Measurements from ENCODE around the gene TMEM231. TPM values are rescaled to one million over a fixed set of nuclear protein-coding genes. Genes with fewer than 3 reads are reported as not detected.
"Not testable (repeated sequence)": the region's sequence is repeated elsewhere in the genome, so short reads cannot be mapped to it uniquely, and the experiment has no call there.

TMEM231 gene
- polyA plus RNA-seq, 3 donors = 0.27 to 0.75 (median 0.72) TPM

- WGBS (ENCODE audit: insufficient coverage) = 92% methylated on average over 3 of the region's 4 CpGs
- Mint-ChIP-seq H3K27ac (peak overlapping the region in 1 of 7 donors; percentile 79), H3K27me3 (ENCODE audit: low read depth in 3 of 3) (peaks cover 2 to 8% (median 3%) of the 10 kb centered on the region in 3 donors)
Measured at GRCh38 chr16:75502916-75503605, 53.0 kb downstream of the TMEM231 start.

DNA sequence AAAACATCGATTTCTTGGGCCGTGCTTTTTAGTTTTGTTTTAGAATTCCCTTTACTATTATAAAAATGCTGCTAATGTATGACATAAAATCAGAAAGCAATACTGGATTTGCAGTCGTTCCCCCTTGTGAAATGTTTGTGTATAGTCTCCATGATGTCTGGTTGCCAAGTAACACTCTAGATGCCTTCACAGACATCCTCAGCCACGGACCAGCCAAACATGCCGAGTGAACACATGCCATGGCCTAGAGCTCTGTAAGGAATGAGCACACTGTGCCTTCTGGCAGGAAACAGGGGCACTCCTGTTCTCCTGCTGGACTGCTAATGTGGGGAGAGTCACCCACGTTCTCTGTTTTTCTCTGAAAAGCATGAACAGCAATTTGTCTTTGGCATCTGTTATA is 54.2 kb downstream of the TMEM231 start:
- H3K9me3 Mint-ChIP-seq; H3K4me3 ChIP-seq (replicated peaks in 1 of 3; ENCODE audit: low read depth in 2 of 3, low read length in 3 of 3); DNase-seq; H4K20me1 ChIP-seq (ENCODE audit: insufficient read depth, low read length); H3K4me2 ChIP-seq (replicated peaks; ENCODE audit: extremely low read depth, low read length, poor library complexity, severe bottlenecking); H2AFZ ChIP-seq (ENCODE audit: insufficient read depth, low read depth, low read length, poor library complexity, severe bottlenecking); H3K4me3 Mint-ChIP-seq; H3K9me3 ChIP-seq (replicated peaks in 1 of 2; ENCODE audit: control insufficient read depth in 1 of 2, insufficient read depth in 1 of 2, low read length in 2 of 2); H3K79me2 ChIP-seq (ENCODE audit: insufficient read depth, low read length); H3K27ac ChIP-seq (ENCODE audit: low read depth in 1 of 2, low read length in 2 of 2); H3K36me3 ChIP-seq (replicated peaks in 1 of 2; ENCODE audit: control insufficient read depth in 1 of 2, insufficient read depth in 2 of 2, low read length in 2 of 2); H3K27me3 ChIP-seq (ENCODE audit: control insufficient read depth in 2 of 2, insufficient read depth in 2 of 2, low read length in 2 of 2); H3K9ac ChIP-seq (ENCODE audit: insufficient read depth, low read length, poor library complexity, severe bottlenecking); H3K36me3 Mint-ChIP-seq; intact Hi-C loops (cut with micrococcal nuclease): not testable (repeated sequence)
- peaks cover 15 to 16% of the 10 kb centered on the region in 2 donors for H3K4me1 ChIP-seq (ENCODE audit: control insufficient read depth in 1 of 2, insufficient read depth in 2 of 2, low read length in 2 of 2)
- Mint-ChIP-seq H3K4me1 (peaks cover 14% of the 10 kb centered on the region), H3K27ac (peak overlapping the region in 1 of 7 donors; percentile 38), H3K27me3 (ENCODE audit: low read depth in 3 of 3) (peaks cover 8 to 18% (median 9%) of the 10 kb centered on the region in 3 donors)
- no CpG with 5 or more reads among the region's 6 CpGs for WGBS (ENCODE audit: insufficient coverage)

More at GRCh38 chr16:75502916-75503605, 53.0 kb downstream of the TMEM231 start:
- no peak overlapping the region for H3K9ac ChIP-seq (ENCODE audit: insufficient read depth, low read length, poor library complexity, severe bottlenecking)
- no peaks in the 10 kb centered on the region for H3K36me3 ChIP-seq (replicated peaks in 1 of 2; ENCODE audit: control insufficient read depth in 1 of 2, insufficient read depth in 2 of 2, low read length in 2 of 2)
- H3K27me3 ChIP-seq (ENCODE audit: control insufficient read depth in 2 of 2, insufficient read depth in 2 of 2, low read length in 2 of 2) = peaks cover 0 to under 1% of the 10 kb centered on the region in 2 donors
- no peaks in the 10 kb centered on the region for H3K9me3 Mint-ChIP-seq
- H3K4me1 Mint-ChIP-seq = peaks cover 22% of the 10 kb centered on the region
- no peak overlapping the region for H3K4me3 ChIP-seq (replicated peaks in 1 of 3; ENCODE audit: low read depth in 2 of 3, low read length in 3 of 3)
- H3K4me1 ChIP-seq (ENCODE audit: control insufficient read depth in 1 of 2, insufficient read depth in 2 of 2, low read length in 2 of 2) = peaks cover 18 to 20% of the 10 kb centered on the region in 2 donors
- H3K27ac ChIP-seq (ENCODE audit: low read depth in 1 of 2, low read length in 2 of 2) = no peak overlapping the region
- H4K20me1 ChIP-seq (ENCODE audit: insufficient read depth, low read length) = no peaks in the 10 kb centered on the region
- no peak overlapping the region for H3K4me3 Mint-ChIP-seq
- no peaks in the 10 kb centered on the region for H3K79me2 ChIP-seq (ENCODE audit: insufficient read depth, low read length)
- no peaks in the 10 kb centered on the region for H3K36me3 Mint-ChIP-seq
- no peak for DNase-seq
- intact Hi-C loops (cut with micrococcal nuclease) = no loop called here
- TF ChIP-seq CTCF (IDR thresholded peaks at IDR 0.05) = no peak
- H3K9me3 ChIP-seq (replicated peaks in 1 of 2; ENCODE audit: control insufficient read depth in 1 of 2, insufficient read depth in 1 of 2, low read length in 2 of 2) = no peaks in the 10 kb centered on the region
- no peak overlapping the region for H3K4me2 ChIP-seq (replicated peaks; ENCODE audit: extremely low read depth, low read length, poor library complexity, severe bottlenecking)
- no peak overlapping the region for H2AFZ ChIP-seq (ENCODE audit: insufficient read depth, low read depth, low read length, poor library complexity, severe bottlenecking)

Measured in CD14-positive monocyte (primary cell).